GM12892 (cell line): Measurements from ENCODE around the gene TRIO.

ENCODE experiments used
- DNase-seq: peaks from one replicate; pipeline ENCODE4 v3.0.0; 2011; ENCODE audit not compliant: insufficient read length
- FAIRE-seq: peaks from 2 replicates; lab custom pipeline; 2011; peaks lifted over from hg19 to GRCh38; lab: Jason Lieb, UNC
- POLR2A ChIP-seq: IDR thresholded peaks from 2 replicates; pipeline ENCODE4 v1.6.1; 2011; ENCODE audit warnings: low read depth, low read length, control low read depth
- POLR2AphosphoS5 ChIP-seq: IDR thresholded peaks from 2 replicates; pipeline ENCODE4 v1.6.1; 2011; ENCODE audit warnings: low read depth, low read length, control low read depth
- TAF1 ChIP-seq: IDR thresholded peaks from 2 replicates; pipeline ENCODE4 v1.6.1; 2011; ENCODE audit warnings: low read depth, mild to moderate bottlenecking, control low read depth, low read length, borderline replicate concordance

Gene TRIO

DNA sequence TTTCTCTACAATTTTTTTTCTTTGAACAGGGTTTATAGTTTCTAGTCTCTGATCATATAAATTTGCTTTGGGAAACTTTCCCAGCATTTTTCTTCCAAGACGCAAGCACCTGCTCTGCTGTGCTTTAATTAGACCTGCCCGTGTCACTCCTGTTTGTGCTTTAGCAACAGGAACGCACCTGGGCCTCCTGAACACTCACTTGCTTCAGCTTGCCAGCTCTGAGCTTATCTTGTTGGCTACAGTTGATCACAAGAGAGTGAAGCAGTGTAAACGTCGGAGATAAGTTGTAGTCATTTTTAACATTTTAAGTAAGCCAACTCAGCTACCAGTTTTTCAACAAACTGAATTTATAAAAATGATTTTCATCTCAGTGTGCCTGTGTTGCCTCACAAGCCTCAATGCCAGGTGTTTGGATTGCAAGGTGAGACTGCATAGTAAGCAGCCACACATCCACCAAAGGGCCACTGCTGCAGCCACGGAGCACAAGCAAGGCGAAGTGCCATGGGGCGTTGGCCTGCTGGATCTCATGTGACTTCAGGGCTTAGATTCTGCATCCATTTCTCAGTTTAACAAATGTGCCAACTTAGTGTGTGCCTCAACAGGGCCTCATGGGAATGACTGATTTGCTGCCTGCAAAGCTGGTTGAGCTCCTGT, 166.9 kb downstream of the TRIO start:
- DNase-seq (no peak), FAIRE-seq (no peak)
- TF ChIP-seq POLR2A = no peak
- TF ChIP-seq POLR2AphosphoS5 = no peak
- TF ChIP-seq TAF1 = no peak

DNA sequence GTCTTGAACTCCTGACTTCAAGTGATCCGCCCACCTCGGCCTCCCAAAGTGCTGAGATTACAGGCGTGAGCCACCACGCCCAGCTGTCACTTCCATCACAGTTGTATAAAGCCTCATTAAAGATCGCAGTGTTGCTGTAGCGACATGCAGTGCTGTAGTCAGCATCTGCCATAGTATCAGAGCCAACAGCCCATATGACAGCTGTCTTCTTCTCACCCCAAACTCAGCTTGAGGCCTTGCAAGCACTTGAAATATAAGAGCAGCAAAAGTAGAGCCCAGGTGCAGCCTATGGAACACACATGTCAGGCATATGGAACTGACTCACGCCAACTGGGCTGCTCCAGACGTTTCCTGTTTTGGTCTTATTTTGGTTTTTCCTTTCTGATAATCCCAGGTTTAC, 167.8 kb downstream of the TRIO start:
- no peak for TF ChIP-seq POLR2AphosphoS5
- TF ChIP-seq TAF1 = no peak
- no peak for TF ChIP-seq POLR2A
- DNase-seq (no peak), FAIRE-seq (no peak)

DNA sequence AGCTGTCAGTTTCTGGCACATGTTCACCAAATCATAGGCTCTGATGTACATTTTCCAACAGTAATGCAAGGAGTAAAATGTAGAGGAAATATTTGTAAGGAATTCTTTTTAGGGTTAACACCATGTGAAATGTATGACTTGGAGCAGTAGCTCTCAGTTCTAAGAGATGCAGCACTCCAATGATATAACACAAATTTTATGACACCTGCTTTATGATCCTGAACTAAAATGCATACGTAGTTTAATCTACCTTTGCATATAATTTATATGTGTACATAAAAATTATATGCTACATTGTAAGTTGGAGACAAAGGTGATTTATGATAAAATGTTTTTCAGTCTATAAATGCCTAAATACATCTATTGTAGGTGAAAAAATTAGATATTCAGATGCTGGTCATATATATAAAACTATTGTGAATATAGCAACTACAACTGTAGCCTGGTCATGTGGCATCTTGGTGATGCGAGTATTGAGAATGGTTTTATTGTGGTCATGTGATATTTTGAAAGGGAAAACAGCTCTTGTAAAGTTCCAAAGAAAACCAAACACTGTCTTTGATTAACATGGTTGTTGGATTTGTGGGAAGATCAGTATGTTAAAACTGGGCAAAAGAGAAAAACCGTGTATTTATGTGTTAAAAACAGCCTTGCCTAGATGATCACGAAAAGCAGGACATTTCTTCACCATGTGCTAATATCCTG, 171.0 kb downstream of the TRIO start:
- no peak for TF ChIP-seq POLR2AphosphoS5
- no peak for TF ChIP-seq POLR2A
- no peak for TF ChIP-seq TAF1
- DNase-seq (no peak), FAIRE-seq (no peak)

DNA sequence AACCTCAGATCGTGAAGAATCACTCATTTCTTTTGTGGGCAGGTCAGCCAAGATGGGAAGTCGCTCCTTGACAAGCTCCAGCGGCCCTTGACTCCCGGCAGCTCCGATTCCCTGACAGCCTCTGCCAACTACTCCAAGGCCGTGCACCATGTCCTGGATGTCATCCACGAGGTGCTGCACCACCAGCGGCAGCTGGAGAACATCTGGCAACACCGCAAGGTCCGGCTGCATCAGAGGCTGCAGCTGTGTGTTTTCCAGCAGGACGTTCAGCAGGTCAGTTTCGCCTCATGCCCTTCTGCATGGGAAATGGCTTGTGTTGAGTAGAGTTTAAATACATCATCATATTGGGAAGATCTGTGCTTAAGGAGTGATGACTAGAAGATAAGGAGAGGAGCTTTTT, 173.3 kb downstream of the TRIO start:
- FAIRE-seq (no peak), DNase-seq (no peak)
- TF ChIP-seq TAF1 (no peak), POLR2A (no peak), POLR2AphosphoS5 (no peak)

GRCh38 chr5:14319102-14319501, 176.0 kb downstream of the TRIO start:
- no peak for TF ChIP-seq POLR2A
- no peak for TF ChIP-seq POLR2AphosphoS5
- TF ChIP-seq TAF1 = no peak
- no peak for DNase-seq
- FAIRE-seq = no peak

DNA sequence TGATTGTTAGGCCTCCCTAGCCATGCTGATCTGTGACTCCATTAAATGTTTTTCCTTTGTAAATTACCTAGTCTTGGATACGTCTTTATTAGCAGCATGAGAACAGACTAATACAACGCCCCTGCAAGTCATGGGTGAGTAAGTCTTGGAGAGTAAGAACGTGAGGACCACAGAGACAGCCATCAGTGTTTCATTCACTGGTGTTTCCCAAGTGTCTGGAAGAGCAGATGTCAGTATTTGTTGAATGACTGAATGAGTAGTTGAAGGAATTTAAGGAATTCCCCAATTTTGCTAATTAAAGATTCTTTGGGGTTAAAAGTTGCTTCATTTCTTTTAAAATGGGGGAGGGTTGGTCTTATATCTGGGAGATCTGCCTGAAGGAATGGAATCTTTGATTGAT, 178.8 kb downstream of the TRIO start:
- FAIRE-seq = no peak
- DNase-seq = no peak
- no peak for TF ChIP-seq TAF1
- TF ChIP-seq POLR2A = no peak
- TF ChIP-seq POLR2AphosphoS5 = no peak

GRCh38 chr5:14322437-14323187, 179.5 kb downstream of the TRIO start:
- TF ChIP-seq POLR2AphosphoS5 (no peak), TAF1 (no peak), POLR2A (no peak)
- DNase-seq (no peak), FAIRE-seq (no peak)

DNA sequence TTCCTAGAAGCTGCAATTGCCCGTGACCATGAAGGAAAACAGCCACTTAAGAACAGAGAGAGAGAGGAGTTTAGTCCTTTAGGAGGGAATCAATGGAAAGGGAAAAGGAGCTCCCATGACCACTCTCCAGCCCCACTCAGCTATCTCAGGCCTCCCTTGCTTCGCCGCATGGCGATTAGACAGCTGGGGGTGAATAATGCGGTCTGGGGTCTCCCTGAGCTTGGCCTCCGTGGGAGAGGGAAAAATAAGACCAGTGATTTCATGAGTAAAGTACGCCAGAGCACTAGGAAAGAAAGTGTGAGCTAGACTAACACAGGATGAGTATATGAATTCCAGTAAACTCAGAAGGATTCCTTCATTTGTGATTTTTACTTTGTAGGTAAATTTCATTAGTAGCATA, 180.3 kb downstream of the TRIO start:
- no peak for TF ChIP-seq TAF1
- no peak for TF ChIP-seq POLR2A
- TF ChIP-seq POLR2AphosphoS5 = no peak
- DNase-seq = no peak
- FAIRE-seq = no peak

DNA sequence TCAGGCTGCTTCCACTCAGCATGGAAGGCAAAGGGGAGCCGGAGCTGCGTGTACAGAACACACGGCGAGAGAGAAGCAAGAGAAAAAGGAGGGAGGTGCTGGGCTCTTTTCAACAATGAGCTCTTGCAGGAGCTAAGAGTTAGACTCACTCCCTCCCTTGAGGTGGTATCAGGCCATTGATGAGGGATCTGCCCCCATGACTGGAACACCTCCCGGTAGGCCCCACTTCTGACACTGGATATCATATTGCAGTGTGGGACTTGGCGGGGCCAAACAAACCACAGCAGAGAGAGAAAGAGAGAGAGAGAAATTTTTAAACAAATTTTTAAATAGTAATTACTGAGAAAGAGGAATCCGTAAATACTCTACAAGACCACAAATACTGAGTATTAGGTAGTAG, 182.2 kb downstream of the TRIO start:
- FAIRE-seq (no peak), DNase-seq (no peak)
- TF ChIP-seq POLR2A (no peak), POLR2AphosphoS5 (no peak), TAF1 (no peak)

DNA sequence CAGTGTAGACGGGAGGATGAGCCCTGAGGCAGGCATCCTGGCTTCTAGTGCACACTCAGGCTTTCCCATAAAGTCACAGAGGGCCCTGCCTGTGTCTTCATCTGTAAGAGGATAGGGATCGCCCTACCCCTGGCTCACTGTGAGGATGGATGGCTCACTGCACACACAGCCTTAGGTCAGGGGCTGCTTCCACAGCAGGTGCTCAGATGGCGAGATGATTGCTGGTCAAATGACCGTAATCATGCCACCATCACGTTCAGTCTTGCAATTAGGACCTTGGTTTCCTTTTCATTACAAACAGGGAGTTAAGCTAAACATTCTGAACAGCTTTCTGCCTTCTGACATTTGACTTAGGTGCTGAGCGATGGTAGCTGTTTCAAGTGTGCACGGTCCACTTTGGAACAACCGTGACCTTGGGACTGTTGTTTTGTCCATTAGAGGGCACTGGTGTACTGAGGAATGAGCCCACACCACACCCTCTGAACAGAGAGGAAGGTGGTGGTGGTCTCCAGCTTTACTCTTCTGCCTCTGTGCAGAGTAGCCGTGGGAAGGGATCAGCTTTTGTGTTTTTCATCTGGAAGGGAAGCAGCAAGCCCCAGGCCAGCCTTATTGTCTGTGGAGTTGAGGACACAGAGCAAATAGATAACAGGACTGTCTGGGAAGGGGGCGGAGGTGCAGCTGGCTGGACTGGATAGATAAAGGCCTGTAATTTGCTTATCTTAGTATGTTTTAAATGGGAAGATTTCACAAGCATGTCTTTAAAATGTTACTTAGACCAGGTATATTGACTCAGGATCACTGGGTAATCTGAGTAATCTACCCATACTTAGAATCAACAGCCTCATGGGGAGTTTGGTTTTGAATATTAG, 183.1 kb downstream of the TRIO start:
- DNase-seq = no peak
- FAIRE-seq = no peak
- TF ChIP-seq POLR2A (no peak), TAF1 (no peak), POLR2AphosphoS5 (no peak)

DNA sequence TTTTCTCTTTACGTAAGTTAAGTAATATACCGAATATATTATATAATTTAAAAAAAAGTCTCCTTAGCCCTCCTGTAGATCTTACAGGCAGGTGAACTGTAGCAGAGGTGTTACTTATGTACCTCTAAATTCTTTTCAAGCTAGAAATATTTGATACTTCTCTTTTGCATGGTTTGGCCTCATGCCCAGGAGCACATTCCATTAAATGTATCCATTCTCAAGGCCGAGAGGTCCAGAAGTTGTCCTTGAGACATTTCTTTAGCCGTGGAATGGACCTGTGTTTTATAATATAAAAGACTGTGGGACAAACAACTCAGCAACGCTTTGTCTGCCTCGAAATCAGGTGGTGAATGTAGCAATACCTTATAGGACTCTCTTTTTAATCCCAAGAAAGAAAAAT, 184.5 kb downstream of the TRIO start:
- no peak for DNase-seq
- no peak for TF ChIP-seq TAF1
- TF ChIP-seq POLR2AphosphoS5 = no peak
- TF ChIP-seq POLR2A = no peak

More for the DNA sequence above, 184.5 kb downstream of the TRIO start:
- FAIRE-seq = no peak
